HT1080 (cell line): ENCODE results near the gene STX11. TPM values are rescaled to one million over a fixed set of nuclear protein-coding genes. Genes with fewer than 3 reads are reported as not detected.

ENCODE experiments used
- DNase-seq: peaks from one replicate; pipeline ENCODE4 v3.0.0-alpha.2; 2015; ENCODE audit warnings: low read depth
- total RNA-seq: library from RNA; depleted of rRNA; stranded (reverse); fragments of >200 nt; shearing (Covaris generic); gene quantifications from 2 replicates; pipeline ENCODE4 v1.2.3, GENCODE V29; 2014

Gene STX11
- total RNA-seq, 1 experiment from 2014 or later, result 1.7 TPM

- DNase-seq, result no peak
Observed at GRCh38 chr6:144141470-144141869, 8.8 kb upstream of the STX11 start.

- no peak for DNase-seq
Observed at GRCh38 chr6:144143106-144143505, 7.2 kb upstream of the STX11 start.

DNA sequence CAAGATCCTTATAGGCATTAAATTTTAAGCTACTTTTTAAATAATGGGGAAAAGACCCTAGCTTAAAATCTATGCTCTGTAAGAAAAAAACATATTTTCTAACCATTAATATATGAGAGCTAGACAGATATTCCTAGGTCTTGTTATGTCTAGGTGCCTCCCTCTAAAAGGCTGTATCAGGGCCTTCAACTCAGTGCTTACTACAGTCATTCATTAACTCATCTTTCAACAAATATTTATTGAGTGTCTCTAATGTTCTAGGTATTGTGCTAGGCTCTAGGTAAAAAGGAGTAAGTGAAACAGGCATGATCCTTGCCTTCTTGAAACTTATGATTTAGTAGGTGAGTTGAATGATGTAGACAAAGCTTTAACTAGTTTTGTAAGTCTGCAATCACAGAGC lies 6.4 kb upstream of the STX11 start:
- DNase-seq, result no peak

DNA sequence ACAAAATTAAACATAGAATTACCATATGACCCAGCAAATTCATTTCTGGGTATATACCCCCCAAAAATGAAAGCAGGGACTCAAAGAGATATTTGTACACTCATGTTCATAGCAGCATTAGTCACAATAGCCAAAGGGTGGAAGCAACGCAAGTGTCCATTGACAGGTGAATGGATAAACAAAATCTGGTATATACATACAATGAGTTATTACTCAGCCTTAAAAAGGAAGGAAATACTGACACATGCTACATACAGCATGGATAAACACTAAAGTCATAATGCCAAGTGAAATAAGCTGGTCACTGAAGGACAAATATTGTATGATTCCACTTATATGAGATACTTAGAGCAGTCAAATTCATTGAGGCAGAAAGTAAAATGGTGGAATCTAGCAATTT lies 5.3 kb upstream of the STX11 start:
- DNase-seq, result no peak

DNA sequence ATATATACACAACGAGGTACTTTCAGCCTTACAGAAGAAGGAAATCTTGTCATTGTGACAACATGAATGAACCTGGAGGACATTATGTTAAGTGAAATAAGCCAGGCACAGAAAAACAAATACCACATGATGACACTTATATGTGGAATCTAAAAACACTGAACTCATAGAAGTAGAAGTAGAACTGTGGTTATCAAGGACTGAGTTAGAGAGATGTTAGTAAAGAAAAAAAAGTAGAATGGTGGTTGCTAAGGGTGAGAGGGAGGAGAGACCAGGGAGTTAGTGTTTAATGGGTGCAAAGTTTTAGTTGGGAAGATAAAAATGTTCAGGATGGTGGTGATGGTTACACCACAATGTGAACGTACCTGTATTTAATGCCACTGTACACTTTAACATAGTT lies 4.8 kb upstream of the STX11 start:
- peak; percentile 6 for DNase-seq

DNA sequence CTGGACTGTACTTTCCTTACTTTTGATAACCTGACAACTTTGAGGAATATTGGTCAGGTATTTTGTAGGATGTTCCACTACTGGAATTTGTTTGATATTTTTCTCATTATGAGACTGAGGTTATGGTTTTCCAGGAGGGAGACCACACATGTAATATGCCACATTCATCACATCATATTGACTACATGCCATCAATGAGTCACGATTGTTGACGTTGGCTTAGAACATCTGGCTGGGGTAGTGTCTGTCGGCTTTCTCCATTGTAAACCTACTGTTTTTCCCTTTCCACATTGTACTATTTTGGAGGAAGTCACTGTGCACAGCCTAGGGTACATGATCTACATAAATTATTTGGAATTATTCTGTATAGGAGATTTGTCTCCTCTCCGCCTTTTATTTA lies 1.4 kb upstream of the STX11 start:
- DNase-seq, result no peak

DNA sequence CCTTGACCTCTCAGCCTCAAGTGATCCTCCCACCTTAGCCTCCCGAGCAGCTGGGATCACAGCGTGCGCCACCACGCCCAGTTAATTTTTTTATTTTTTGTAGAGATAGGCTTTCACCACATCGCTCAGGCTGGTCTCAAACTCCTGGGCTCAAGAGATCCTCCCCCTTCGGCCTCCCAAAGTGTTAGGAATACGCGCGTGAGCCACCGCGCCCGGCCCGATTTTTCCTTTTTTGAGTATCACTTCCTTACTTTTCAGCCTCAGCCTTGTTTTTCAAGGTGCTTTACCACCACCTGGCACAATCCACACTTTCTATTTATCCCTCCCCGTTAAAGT lies 791 bp upstream of the STX11 start:
- no peak for DNase-seq

DNA sequence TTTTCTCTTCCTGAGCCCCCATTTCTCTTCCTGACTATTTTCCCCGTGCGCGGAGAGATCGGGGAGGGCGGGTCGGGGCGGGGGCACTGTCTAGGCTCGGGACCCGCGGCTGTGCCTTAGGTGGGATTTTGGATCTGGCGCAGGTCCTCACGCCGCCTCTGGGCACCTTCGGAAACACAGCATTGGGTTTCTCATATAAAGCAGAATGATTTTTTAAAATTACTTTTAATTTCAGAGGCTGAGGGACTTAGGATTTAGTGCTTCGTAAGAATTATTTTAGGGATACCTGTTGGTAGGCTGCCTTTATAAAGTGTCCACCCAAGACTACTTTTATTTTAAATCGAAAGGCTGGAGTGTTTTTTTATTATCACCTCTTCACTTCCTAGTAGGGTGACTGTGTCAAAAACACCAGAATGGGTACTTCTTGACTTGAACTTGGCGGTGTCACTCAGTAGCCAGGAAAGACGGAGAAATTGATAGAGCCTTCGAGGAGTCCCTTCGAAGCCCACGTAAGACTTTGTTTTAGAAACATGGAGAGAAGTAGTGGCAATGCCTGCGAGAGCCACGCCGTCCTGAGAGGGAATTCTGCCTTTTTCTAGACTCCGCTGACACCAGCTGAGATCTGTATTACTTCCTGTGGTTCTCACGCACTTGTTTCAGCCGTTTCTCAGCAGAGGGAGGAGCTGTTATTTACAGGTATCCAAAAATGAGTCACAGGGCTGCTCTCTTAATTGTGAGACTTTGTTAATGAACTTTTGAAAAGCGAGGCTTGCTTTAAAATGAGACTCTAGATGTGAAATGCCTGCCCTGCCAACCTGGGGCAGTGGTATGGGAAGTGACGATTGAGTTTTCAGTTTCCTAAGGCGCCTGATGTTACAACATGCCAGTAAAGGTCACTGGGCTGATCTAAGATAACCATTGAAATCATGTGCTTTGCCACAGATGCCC lies 667 bp downstream of the STX11 start:
- DNase-seq, result peak; percentile 24

- DNase-seq, result no peak
Observed at GRCh38 chr6:144152334-144152900, 2.1 kb downstream of the STX11 start.

GRCh38 chr6:144153260-144153659 lies 2.9 kb downstream of the STX11 start:
- no peak for DNase-seq

DNA sequence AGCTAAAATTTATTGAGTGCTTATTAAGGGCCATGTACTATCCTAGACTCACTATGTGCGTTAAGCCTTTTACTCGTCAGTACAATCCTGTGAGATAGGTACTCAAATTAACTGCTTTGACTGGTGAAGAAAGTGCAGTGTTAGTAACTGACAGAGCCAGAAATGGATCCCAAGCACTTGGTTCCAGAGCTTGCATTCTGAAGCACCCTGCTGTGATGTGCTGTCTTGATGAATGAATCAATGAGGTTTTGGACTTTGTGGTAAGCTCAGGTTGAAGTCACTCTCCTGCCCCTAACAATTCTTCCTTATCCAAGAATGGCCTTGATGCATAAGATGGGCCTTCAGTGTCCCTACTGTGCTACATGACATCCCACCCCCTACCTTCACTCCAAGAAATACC lies 3.7 kb downstream of the STX11 start:
- no peak for DNase-seq

DNA sequence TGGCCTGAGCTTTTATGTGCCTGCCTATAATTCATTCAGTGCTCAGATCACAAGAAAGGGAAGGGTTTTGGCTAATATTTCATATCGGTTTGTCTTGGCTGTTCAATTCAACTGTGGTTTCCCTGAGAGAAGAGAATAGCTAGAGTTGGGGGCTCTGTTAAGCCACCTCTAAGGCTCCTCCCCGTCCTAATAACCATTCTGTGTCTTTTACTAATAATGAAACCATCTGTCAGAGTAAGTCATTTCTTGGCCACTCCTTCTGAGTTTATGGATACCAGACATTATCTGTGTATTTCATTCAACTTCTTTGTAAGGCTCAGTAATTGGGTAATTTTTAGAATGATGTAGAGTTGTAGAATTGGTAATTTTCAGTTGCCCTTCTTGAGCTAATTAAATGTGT lies 5.2 kb downstream of the STX11 start:
- no peak for DNase-seq

DNA sequence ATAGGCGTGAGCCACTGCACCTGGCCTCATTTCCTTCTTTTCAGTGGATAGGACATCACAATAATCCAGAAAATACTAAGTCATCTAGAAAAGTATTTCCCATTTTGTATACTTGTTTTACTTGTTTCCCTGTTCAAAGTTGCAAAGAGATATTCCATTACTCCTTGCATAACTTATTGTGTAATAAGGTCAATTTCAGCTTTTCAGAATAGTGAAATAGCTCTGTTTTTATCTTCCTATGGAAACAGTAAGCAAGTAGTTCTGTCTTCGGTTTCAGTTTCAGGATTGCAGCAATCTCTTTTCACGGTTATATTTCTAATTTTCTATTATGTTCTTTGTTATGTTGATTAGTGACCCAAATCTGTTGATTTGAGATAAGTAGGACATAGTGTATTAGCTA lies 6.0 kb downstream of the STX11 start:
- no peak for DNase-seq

DNA sequence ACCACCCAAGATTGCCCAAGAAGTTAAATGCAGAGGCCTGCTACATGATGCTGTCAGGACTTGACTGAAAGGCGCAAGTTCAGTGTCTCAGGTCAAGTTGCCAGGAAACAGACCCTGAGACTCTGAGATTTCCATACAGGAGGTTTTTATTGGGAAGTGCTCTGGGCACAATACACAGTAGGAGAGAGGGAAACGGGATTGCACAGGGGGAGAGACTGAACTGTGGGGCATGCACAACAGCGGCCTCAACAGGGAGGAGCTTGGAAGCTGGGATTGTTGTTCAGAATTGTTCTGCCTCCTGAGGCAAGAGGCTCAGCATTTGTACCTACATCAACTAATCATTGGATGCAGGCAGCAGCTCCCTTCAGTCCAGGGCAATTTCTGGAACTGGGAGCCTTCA lies 6.7 kb downstream of the STX11 start:
- no peak for DNase-seq

- DNase-seq, result peak; percentile 62
Observed at GRCh38 chr6:144158133-144158532, 7.8 kb downstream of the STX11 start.

- no peak for DNase-seq
Observed at GRCh38 chr6:144159223-144159622, 8.9 kb downstream of the STX11 start.

DNA sequence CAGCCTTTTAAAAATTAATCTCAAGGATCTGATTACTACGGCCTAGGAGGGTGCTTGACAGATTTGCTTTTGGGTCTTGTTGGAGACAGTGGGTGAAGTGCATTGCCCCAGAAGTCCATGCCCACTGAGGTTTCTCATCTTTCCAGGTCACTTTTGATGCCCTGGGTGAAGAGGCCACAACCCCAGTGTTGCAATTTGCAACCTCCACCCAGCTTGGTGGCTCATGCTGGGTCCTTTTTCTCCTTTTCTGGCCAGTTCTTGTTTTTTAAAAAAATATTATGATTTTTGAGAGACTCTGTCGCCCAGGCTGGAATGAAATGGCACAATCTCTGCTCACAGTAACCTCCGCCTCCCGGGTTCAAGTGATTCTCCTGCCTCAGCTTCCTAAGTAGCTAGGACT lies 9.4 kb downstream of the STX11 start:
- DNase-seq, result no peak

DNA sequence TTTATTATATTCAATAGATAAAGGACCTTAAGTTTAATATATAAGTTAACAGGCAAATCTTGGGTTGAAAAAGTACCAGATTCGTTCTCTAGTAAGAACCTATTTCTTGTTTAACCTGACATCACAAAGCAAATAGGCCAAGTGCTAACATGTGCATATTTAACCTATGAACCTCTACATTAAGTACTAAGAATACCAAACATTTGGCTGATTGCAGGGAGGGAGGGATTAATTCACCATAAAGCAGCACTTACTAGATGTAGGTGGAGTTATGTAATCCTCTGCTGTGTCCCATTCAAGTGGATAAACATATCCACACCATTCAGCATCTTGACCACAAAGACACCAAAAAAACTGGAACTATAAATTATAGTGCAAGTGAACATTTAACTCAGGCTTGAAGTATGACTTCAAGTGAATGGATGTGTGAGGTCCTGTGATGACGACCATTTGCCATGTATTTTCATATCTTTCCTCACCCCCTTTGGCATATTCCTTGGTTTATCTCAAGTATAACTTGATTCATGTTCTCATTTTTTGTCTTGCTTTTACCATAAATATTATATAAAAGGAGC lies 10.2 kb downstream of the STX11 start:
- DNase-seq, result no peak

GRCh38 chr6:144161975-144162374 lies 11.7 kb downstream of the STX11 start:
- no peak for DNase-seq

DNA sequence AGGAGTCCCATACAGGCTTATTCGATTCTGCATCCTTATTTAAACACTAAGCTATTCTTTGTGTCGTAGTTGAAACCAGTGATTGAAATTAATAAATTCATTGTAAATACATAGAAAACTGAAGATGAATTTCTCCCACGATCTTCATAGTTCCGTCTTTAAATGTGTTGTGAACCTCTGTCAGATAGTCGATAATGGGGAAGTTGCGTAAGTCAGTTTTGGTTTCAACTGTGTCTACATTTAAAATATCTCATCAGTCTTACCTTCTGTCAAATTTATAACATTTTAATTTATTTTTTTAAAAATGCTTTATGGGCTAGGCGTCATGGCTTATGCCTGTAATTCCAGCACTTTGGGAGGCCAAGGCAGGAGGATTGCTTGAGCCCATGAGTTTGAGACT lies 12.7 kb downstream of the STX11 start:
- no peak for DNase-seq

DNA sequence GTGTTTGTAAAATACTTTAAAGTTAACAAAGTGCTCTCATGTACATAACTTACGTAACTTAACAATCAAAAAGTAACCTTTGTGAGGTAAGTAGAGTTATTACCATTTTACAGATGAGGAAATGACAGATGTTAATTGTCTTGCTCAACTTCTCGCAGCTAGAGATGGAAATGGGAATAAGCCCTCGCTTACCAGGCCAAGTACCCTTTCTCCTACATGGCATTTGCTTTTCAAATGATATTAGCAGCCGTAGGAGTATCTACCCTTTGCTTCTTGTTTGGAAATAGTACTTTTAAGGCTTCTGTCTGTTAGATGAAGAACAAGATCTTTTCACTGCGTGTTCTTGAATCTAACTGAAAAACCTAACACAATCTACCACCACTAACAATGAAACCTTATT lies 15.5 kb downstream of the STX11 start:
- DNase-seq, result no peak

GRCh38 chr6:144170044-144170443 lies 19.7 kb downstream of the STX11 start:
- DNase-seq, result no peak

DNA sequence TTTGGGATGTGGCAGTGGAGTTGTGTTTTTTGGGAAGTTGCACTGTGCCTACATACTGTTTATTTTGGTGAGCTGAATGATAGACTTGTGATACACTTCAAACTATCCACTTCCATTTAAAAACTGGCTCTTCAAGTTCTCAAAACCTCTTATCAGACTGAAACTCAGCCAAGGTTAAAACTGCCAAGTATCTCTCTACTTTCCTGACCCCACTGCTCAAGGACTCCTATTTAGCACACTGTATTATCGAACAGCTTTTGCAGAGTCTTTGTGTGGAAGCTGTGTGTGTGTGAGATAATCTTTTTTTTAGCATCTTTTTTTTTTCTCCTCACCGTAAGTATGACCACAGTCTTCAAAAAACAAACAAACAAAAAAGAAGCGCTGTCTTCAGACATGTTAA lies 21.1 kb downstream of the STX11 start:
- no peak for DNase-seq
